ENCODE results near the gene IRX4. TPM values are rescaled to one million over a fixed set of nuclear protein-coding genes. Genes with fewer than 3 reads are reported as not detected.

IRX4 gene
- total and polyA plus RNA-seq, 4 donors, result not detected

GRCh38 chr5:1865948-1866347 is 16.8 kb downstream of the IRX4 start:
- Histone ChIP-seq H3K9ac (ENCODE audit: low read depth in 1 of 2, low read length in 2 of 2) (no peak overlapping the region), H3K27ac (ENCODE audit: low read depth in 1 of 2, low read length in 2 of 2) (no peak overlapping the region), H3K9me3 (ENCODE audit: control insufficient read depth in 4 of 4, low read length in 3 of 4) (no peaks in the 10 kb centered on the region), H3K4me3 (ENCODE audit: low read depth in 1 of 3, low read length in 3 of 3) (no peak overlapping the region), H3K4me1 (ENCODE audit: control insufficient read depth in 4 of 4, insufficient read depth in 4 of 4, low read length in 3 of 4) (no peaks in the 10 kb centered on the region), H3K27me3 (ENCODE audit: control insufficient read depth in 4 of 4, insufficient read depth in 4 of 4, low read length in 3 of 4) (peaks cover 0 to 8% (median 5%) of the 10 kb centered on the region in 4 donors), H3K36me3 (ENCODE audit: control insufficient read depth in 4 of 4, insufficient read depth in 3 of 4, low read depth in 1 of 4, low read length in 3 of 4) (no peaks in the 10 kb centered on the region)
- 75% methylated on average over 14 of the region's 14 CpGs for WGBS
- TF ChIP-seq FOXA1 (IDR thresholded peaks at IDR 0.05) (no peak), CTCF (IDR thresholded peaks at IDR 0.05; ENCODE audit: low read depth, low read length, missing input control) (no peak), FOXA2 (IDR thresholded peaks at IDR 0.05) (no peak), EGR1 (IDR thresholded peaks at IDR 0.05; ENCODE audit: low read depth in 2 of 2) (no peak), YY1 (IDR thresholded peaks at IDR 0.05) (no peak), JUND (IDR thresholded peaks at IDR 0.05) (no peak), SP1 (IDR thresholded peaks at IDR 0.05) (no peak), TAF1 (conservative IDR thresholded peaks at IDR 0.05) (no peak), NR2F2 (IDR thresholded peaks at IDR 0.05) (no peak), RAD21 (IDR thresholded peaks at IDR 0.05) (no peak), RXRA (IDR thresholded peaks at IDR 0.05) (no peak), HNF4A (conservative IDR thresholded peaks at IDR 0.05) (no peak), GABPA (IDR thresholded peaks at IDR 0.05 in 1 of 2, conservative IDR thresholded peaks at IDR 0.05 in 1 of 2) (no peak), MAX (IDR thresholded peaks at IDR 0.05) (no peak), HNF4G (IDR thresholded peaks at IDR 0.05) (no peak), REST (IDR thresholded peaks at IDR 0.05) (no peak), ATF3 (IDR thresholded peaks at IDR 0.05) (no peak), ZBTB33 (IDR thresholded peaks at IDR 0.05) (no peak)
- no peak for DNase-seq (ENCODE audit: low spot score)
